SIG-M5 treated with dmso at 0.1 percent for 504 hours (cell line): ENCODE results near the gene NEGR1.
A peak's percentile ranks its signal among the peaks of the same experiment; 100 is the strongest.

Experiments
- DNase-seq: peaks from one replicate; lab custom pipeline; 2025; ENCODE audit not compliant: unreplicated experiment; lab: John Stamatoyannopoulos, UW

Gene NEGR1

DNA sequence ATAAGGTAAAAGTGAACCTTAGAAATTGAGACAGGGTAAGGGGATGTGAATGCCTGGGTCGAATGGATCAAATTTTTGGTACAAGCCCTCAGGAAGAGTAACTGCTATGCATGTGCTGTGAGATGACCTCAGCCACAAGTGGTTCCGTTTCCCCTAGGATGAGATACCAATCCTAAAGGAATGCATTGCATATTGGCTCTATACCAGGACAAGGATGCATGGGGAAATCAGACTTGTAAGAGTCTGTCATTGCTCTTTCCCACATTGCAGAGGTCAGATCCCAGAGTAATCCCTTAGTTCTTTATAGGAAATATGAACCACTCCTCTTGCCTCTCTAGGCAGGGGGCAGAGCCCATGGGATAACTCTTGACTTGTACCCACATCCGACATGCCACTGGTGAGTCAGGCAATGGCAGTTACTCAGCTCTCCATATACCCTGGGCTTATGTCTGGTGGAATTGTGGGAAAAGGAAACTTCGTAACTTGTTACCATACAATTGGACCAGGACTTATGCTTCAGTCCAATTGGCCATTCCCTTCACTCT lies 773.2 kb downstream of the NEGR1 start:
- no peak for DNase-seq

DNA sequence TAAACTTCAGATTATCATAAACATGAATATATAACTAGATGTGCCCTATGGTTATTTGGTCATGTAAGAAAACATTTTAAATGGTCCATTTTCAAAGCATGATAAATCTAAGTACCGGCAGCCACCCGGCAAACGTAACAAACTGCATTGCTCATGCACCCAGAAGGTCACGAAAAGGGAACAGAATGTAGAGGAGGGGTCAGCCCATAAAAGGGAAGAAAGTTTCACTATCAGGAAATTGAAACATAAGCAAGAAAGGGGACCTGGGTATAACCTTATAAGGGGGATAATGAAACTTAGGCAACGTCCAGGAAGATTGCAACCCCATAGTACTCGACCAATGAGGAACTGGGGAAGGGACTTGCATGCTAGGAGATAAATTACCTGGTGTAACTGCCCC lies 780.3 kb downstream of the NEGR1 start:
- DNase-seq = peak; percentile 19

DNA sequence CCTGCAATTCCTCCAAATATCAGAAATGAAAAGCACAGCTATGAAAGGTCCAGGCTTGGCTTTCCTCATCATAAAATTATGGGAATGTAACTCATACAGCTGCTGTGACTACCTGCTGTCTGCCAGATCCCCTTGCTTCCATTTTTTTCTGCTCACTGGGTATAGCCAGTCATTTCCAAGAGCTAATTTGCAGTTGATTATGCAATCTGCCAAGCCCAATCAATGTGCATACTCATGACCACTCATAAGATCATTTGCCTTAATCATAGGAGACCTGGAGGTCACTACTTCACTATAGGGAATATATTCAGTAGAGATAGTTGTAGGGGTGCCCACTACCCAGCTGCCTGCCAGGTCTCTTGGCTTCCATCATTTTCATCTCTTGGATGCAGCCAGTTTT lies 783.8 kb downstream of the NEGR1 start:
- DNase-seq = no peak

DNA sequence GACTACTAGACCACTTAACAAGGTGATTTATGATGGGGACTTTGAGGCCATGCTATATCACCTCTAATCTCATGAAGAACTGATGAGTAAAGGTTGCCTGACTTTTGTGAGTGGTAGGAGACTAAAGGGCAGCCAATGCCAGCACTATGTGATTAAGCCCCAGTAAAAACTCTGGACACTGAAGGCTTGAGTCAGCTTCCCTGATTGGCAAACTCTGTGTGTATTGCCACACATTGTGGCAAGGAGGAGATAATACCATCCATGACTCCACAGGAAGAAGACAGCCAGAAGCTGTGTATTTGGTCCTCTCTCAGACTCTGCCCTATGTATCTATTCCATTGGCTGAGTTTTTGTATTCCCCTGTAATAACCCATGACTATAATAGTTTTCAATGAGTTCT lies 788.2 kb downstream of the NEGR1 start:
- no peak for DNase-seq

DNA sequence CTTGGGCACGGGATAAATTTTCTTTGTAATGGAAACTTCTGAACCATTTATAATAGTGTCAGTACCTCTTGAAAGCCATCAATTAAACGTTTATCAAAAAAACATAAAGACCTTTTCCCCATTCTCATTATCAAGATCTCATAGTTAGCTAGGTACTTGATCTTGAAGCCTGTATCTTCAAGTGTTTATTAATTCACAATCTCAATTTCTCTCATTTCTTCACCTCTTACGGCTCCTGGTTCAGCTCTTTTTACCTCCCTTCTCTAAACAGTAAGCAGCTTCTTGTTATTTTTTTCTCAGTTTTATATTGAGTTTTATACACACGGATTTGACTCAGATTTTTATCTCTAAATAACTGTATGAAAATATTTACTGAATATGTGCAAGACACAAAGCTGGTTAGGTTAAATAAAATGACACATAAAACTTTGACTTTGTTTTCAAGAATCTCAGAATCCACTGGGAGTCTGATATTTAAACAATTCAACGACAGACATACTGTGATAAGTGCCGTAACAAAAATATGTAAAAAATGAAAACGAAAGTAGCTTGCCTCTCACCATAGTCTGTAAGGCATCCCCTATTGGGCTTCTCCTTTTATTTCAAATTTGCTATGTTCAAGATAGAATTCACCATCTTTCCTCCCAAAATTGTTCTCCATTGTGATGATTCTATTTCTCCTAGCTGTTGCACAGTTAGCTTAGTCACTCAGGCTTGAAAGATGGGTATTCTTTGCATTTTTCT lies 789.9 kb downstream of the NEGR1 start:
- DNase-seq = no peak

DNA sequence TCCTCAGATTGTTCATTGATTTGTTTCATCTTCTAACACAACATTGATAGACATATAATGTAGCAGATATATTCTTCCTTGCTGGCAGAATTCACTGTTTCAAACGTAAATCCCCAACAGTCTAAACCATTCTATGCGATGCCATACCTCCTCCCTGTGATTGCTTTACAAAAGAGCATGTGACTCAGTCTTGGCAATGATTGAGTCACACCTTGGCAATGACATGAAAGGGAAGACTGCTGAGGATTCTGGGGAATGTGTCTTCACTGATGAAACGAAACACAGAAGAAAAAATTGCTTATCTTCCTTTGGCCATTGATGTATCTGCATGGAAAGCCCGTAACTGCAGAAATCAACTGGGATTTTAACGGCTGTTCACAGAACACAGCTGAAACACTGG lies 791.9 kb downstream of the NEGR1 start:
- DNase-seq = no peak

DNA sequence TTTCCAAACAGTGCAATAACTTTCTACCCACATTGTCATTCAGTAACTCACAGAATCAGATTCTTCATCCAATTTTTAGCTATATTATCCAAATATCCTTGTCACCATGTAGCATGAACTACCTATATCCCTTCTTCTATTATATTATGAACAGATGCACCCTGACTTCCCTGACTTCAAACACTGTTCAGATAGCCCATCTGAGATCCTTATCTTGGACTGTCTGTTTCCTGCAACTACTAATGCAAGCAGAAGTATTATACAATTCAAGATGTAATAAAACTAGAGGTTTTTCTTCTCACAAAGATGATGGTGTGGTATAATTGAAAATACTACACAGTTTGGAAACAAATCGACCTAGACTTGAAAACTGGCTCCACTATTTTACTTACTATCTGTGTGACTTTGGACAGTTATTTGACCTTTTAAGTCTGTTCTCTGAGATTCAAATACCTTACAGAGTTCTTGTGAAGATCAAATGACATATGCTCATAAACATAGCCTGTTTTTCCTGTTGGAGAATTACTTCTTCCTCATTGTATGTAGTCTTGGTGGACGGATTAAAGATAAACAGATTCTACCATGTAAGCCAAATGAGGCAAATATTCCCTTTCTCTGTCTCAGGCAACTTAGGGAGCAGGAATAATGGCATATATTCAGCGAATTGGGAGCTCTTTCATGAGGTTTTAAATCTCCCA lies 793.6 kb downstream of the NEGR1 start:
- no peak for DNase-seq

DNA sequence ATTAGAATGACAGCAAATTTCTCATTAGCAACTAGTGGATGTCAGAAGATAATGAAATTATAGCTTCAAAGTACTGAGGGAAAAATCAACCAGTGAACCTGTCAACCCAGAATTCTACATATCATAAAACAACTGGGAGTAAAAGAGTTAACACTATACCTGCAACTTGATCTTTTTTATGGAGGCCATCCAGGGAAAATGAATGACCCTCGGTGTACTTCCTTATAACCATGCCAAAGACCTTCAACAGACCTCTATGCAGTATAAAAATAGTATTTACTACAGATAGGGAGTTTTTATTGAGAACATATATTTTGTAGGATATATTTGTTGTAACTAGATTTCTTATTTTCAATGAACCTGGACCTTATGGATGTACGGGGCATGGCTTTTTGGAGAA lies 809.0 kb downstream of the NEGR1 start:
- DNase-seq = no peak

DNA sequence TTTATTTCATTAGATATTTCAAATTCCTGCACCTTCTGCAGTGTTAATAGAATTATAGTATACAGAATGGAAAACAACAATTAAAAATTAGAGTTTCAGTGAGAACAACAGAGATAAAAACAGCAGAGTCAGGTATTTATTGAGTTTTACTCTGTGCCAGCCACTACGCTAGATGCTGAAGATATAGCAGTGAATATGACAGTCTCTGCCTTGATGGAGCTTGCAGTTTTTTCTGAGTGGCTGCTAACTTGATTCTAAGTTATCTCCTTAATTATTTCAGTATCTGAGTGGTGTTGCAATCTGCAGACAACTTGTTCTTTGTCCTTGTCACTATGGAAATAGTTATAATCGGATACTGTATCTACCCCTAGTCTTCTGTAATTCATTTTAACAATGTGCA lies 817.2 kb downstream of the NEGR1 start:
- no peak for DNase-seq

DNA sequence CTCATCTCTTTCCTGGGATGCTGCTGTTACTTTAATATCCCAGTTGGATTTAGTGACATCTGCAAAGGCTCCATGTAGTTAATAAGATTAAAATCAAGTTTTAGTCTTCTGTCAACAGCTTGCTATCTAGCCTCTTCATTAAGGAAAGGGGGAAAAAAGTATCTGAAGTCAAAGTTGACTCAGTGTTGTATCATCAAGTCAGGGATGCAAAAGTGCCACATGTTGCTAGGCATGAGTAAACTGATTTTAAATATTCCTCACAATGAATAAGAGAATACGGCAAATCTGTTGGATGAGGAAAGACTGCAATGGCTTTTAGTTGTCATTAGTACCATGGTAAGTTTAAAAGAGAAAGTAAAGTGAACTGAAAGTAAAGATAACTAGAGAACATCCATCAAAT lies 818.3 kb downstream of the NEGR1 start:
- DNase-seq = no peak

DNA sequence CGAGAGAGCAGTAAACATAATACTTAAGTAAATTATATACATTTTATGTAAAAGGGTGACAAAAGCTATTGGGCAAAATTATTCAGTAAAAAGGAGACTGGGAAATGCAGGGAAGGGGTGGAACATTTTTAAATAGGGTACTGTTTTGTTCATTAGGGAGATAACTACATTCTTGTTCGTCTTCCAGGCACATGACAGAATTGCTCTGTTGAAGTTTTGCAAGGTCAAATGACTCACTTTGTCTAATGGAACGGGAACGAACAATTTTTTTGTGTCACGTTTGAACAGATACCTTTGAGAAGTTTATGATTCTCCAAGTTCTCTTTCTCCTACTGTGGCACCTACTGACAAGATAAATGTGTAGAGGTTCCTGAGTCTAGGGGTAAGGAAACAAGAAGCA lies 819.2 kb downstream of the NEGR1 start:
- no peak for DNase-seq

DNA sequence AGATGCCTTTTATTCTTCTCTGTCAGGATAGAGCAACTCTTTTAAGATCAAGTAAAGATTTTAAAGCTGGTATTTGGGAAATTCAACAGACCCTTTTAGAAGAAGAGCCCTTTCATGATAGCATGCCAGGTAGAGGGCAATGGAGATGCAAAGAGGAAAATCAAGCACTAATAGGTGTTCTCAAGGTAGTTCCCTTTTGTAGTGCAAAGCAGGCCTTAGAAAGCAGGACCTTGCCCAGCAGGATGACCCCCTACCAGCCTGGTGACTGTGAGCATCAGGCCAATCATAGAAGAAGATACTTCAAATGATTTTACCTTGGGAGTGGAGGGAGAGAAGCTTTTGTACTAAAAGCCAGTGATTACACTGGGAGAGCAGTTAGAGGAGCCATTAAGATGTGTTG lies 820.1 kb downstream of the NEGR1 start:
- no peak for DNase-seq

DNA sequence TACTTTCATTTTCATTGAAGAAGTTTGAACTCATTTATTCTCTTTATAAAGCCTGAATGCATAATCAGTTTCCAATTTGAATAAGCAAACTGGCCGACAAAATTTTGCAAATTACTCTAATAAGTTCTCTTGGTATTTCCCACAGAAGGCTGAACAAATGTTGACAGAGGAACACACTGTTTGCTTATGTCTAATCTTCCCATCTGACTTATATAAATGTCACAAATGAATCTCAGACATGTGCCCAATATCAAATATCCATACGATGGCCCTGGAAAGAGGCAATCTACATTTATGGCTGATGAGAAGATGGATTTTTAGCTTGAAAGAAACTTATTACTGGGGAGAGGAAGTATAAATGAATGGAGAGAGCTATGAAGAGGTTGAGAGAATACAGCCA lies 820.9 kb downstream of the NEGR1 start:
- no peak for DNase-seq

DNA sequence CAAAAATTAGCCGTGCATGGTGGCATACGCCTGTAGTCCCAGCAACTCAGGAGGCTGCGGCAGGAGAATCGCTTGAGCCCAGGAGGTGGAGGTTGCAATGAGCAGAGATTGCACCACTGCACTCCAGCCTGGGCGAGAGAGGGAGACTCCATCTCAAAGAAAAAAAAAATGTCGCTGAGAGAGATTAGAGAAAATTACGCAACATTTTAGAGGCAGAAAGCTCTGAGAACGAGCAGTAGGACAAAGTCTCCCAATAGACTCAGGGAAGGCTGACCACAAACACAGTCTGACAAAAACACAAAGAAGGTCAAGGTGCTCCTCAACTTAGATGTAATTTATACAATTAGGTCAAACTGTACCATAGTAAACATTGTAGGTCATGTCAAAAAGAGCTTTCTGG lies 833.9 kb downstream of the NEGR1 start:
- no peak for DNase-seq

DNA sequence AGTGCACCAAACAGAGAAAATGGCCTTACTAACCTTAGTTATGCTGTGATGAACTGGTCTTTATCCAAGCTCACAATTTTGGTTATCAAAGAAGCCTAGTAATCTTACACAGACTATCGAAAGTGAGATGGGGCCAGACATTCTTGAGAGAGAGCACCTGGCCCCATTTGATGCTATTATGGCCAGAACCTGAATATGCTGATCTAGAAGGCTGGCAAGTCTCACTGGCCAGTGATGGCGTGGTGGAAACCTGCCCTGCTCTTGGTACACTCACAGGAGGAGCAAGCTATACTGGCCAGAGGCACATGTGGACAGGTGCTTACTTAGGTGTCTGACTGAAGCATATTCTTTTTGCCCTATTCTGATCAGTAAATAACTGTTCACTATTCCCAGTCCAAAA lies 843.7 kb downstream of the NEGR1 start:
- no peak for DNase-seq

DNA sequence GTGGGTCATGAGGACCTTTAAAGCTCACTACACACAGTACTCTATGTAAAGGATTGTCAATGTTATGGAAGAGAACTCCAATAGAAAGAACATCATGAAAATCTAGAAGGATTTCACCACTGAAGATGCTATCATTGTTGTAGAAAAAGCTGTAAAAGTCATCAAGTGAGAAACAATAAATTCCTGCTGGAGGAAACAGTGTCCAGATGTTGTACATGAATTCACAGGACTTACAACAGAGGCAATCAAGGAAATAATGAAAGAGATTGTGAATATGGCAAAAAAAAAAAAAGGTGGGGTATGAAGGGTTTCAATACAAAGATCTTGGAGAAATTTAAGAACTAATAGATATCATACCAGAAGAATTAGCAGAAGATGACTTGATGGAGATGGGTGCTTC lies 846.4 kb downstream of the NEGR1 start:
- DNase-seq = no peak

DNA sequence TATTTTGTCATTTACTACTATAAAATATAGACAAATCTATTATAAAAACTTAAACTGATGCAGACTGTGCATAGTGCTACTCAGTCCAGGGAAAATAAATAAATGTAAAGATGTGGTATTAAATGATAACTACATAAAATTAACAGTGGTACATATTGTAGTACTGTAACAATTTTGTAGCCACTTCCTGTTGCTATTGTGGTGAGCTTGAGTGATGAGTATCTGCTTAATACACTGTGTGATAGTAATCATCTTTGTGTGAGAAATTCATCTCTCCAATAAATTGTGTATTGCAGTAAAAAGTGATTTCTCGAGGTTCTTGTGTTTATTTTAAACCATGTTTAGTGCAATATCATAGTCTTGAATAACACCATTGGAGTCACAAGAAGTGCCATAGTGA lies 848.1 kb downstream of the NEGR1 start:
- no peak for DNase-seq

DNA sequence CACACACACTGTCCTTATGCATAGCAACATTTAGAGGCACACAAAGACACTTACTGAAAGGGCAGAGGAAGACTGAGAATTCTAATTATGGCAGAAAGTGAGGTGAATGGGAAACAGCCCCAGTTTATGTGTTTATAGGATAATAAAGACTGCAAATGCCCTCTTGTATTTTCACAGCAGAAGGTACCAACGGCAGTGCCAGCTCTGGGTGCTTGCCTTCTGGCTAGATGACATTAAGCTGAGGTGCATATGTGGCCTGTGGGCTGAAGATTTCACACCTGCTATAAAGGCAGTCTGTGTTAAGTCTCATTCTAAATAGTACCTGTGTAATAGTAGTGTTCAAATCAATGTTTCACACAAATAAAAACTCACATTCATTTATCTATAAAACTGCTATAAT lies 854.3 kb downstream of the NEGR1 start:
- no peak for DNase-seq

DNA sequence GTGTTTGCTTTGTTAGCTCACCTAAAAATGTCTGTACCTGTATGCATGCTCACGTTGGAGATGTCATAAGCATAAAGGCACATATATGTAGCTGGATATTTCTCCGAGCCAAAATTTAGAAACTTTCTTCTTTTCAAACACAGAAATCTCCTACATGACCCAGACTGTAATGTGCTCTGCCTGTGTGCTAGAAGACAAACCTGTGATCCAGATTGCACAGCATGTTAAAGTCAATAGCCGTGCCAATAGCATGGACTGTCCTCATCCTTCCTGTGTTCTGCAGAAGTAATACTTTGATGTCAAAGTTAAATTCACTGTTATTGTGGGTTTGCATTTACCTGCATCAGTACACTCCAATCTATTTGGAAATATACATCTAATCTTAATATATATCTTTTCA lies 855.3 kb downstream of the NEGR1 start:
- DNase-seq = no peak

DNA sequence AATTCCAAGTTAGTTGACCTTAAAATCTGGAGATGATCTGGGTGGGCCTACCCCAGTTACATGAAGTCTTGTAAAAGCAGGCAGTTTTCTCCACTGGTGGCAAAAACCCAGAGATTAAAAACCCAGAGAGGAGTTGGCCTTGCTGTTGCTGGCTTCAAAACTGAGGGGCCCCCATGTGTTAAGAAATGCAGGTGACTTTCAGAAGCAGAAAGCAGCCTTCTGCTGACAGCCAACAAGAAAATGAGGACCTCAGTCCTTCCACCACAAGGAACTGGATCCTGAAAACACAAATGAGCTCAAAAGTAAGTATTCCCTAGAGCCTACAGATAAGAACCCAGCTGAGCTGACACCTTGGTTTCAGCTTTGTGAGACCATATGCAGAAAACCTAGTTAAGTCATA lies 857.8 kb downstream of the NEGR1 start:
- DNase-seq = no peak

DNA sequence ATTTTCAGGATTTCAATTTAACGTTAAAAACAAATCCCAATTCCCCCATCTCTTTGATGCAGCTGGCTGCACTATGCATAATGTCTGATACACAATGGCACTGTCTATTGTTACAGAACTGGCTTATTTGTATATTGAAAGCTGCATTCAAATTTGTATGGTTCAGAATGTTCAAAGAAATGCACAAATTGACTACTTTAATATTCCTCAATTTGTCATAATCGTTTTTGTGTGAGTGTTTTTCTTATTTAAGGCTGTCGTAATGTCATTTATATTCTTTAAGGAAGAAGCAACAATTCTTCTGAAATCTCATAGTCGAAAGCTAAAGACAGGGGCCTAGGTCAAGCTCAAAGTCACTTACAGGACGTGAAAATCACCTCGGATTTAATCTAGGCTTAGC lies 860.1 kb downstream of the NEGR1 start:
- DNase-seq = no peak

DNA sequence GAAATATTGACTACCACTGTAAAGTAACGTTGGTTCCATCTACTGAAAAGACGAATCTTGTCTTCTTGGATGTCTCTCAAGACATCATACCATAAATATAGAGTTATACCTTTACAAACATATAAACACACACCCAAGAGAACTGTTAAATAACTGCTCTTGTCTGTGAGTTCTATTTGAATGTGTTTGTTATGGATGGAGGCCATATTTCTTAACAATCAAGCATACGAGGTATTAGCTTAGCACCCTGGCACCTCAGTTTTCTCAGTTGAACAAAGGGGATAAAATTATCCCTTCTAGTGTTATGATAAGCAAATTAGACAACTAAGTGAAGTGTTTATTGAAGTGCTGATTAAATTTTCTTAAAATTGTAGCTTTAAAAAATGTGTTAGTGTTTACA lies 864.9 kb downstream of the NEGR1 start:
- no peak for DNase-seq

DNA sequence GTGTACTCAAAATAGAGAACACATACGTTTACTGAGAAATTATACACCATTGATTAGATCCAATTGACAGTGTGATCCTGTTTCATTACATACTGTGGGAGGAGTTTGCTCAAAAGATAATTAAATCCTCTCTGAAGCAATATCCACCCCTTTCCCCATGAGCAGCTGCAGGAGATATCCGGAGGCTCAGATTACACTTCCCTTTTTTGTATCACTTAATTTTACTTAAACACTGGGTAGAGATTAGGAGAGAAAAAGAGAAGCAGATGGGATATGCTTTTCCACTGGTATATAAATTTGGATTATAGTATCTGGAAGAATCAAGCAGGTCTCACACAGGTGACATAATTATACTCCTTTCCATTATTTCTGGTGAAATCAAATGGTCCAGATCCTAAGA lies 868.2 kb downstream of the NEGR1 start:
- DNase-seq = peak; percentile 87
